Body of pancreas (tissue), 4 donors: ENCODE data around the gene EVA1A. TPM values are rescaled to one million over a fixed set of nuclear protein-coding genes. Genes with fewer than 3 reads are reported as not detected.

ENCODE experiments used
- ATAC-seq: fragments of 150-250 bp; one replicate; pipeline ENCODE4 v1.9.1; 2016
- DNase-seq, 4 donors: peaks; one replicate each; pipeline ENCODE4 v3.0.0-alpha.2; 2019
- H3K27ac ChIP-seq, 4 donors: fragments of 200-600 bp; sonication (generic); 1 replicate in 3 of 4; 2 replicates in 1 of 4; pipeline versions ENCODE4 v1.5.1 to v1.6.1; 2016 to 2019; ENCODE audit warnings: mild to moderate bottlenecking in 1 of 4, mixed read lengths in 1 of 4, moderate library complexity in 1 of 4
- H3K27me3 ChIP-seq, 2 donors: fragments of 200-600 bp; sonication (generic); one replicate each; pipeline ENCODE4 v1.6.0; 2016; ENCODE audit warnings: mild to moderate bottlenecking in 1 of 2
- H3K36me3 ChIP-seq, 2 donors: fragments of 200-600 bp; sonication (generic); replicated peaks in 1 of 2; 2 replicates each; pipeline ENCODE4 v1.5.1; 2016; ENCODE audit warnings: low read depth in 2 of 2; ENCODE audit not compliant: insufficient read depth in 1 of 2
- H3K4me1 ChIP-seq: fragments of 200-600 bp; sonication (generic); one replicate; pipeline ENCODE4 v1.6.0; 2016
- H3K4me3 ChIP-seq, 2 donors: fragments of 200-600 bp; sonication (generic); 1 replicate in 1 of 2; 2 replicates in 1 of 2; pipeline ENCODE4 v1.5.1; 2016 to 2019
- H3K9me3 ChIP-seq, 3 donors: fragments of 200-600 bp; sonication (generic); 1 replicate in 2 of 3; 2 replicates in 1 of 3; pipeline ENCODE4 v1.5.1; 2016
- POLR2A ChIP-seq, 3 donors: fragments of 450-650 bp; IDR thresholded peaks; one replicate each; pipeline ENCODE4 v1.6.1; 2016; ENCODE audit warnings: antibody characterized with exemption in 3 of 3, mild to moderate bottlenecking in 2 of 3
- WGBS, 2 donors: methylation state at CpG; one replicate each; pipeline ENCODE4 v1.1.5; 2017; 5-methylcytosine and 5-hydroxymethylcytosine counted together
- intact Hi-C: fragments of 100-400 bp; cut with DNase I; formaldehyde crosslinking; loops from one replicate; pipeline ENCODE4 v1.15.1; 2023
- total RNA-seq, 2 donors: library from RNA; depleted of rRNA; stranded (reverse); fragments of >200 nt; gene quantifications; one replicate each; pipeline ENCODE4 v1.1.0, GENCODE V29; 2016
- TF ChIP-seq, protein P1 (sequence below), 7 experiments: fragments of 450-650 bp in 4 of 7; fragments of 200-600 bp in 3 of 7; sonication (generic) in 3 of 7; IDR thresholded peaks; one replicate each; pipeline ENCODE4 v1.5.1; 2016 to 2019; ENCODE audit warnings: antibody characterized with exemption in 7 of 7

Gene EVA1A
- total RNA-seq, 2 donors from 2014 or later = 27.5 to 31.3 TPM

DNA sequence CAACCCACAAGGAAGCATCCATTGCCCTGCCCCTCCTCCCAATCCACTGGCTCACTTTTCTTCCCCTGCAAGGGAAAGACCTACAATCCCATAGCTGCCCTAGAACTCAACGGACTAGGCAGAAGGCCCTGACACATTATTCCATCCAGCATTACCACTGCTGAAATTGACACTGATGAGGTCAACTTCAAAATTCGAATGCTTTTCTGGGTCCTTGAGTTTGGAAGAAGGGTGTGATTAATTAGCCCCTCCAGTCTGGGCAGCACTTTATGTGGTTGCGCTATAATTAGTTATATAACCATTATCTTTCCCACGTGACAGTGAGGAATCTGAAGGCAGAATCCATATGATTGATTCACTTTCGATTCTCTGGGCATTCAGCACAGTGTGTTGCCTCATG lies 55.7 kb downstream of the EVA1A start:
- H3K4me3 ChIP-seq = no peak overlapping the region
- no peak for ATAC-seq
- no peaks in the 10 kb centered on the region for H3K36me3 ChIP-seq
- peaks cover 8% of the 10 kb centered on the region for H3K4me1 ChIP-seq
- H3K27ac ChIP-seq = no peak overlapping the region
- no peaks in the 10 kb centered on the region for H3K9me3 ChIP-seq
- H3K27me3 ChIP-seq = no peaks in the 10 kb centered on the region
- DNase-seq = no peak
- TF ChIP-seq, protein P1, sequence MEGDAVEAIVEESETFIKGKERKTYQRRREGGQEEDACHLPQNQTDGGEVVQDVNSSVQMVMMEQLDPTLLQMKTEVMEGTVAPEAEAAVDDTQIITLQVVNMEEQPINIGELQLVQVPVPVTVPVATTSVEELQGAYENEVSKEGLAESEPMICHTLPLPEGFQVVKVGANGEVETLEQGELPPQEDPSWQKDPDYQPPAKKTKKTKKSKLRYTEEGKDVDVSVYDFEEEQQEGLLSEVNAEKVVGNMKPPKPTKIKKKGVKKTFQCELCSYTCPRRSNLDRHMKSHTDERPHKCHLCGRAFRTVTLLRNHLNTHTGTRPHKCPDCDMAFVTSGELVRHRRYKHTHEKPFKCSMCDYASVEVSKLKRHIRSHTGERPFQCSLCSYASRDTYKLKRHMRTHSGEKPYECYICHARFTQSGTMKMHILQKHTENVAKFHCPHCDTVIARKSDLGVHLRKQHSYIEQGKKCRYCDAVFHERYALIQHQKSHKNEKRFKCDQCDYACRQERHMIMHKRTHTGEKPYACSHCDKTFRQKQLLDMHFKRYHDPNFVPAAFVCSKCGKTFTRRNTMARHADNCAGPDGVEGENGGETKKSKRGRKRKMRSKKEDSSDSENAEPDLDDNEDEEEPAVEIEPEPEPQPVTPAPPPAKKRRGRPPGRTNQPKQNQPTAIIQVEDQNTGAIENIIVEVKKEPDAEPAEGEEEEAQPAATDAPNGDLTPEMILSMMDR (IDR thresholded peaks at IDR 0.05) = no peak
- no peak for TF ChIP-seq POLR2A (IDR thresholded peaks at IDR 0.05)
- intact Hi-C loops = no loop called here
- WGBS, 2 donors = 76 to 82% methylated on average over 5 of the region's 5 CpGs

DNA sequence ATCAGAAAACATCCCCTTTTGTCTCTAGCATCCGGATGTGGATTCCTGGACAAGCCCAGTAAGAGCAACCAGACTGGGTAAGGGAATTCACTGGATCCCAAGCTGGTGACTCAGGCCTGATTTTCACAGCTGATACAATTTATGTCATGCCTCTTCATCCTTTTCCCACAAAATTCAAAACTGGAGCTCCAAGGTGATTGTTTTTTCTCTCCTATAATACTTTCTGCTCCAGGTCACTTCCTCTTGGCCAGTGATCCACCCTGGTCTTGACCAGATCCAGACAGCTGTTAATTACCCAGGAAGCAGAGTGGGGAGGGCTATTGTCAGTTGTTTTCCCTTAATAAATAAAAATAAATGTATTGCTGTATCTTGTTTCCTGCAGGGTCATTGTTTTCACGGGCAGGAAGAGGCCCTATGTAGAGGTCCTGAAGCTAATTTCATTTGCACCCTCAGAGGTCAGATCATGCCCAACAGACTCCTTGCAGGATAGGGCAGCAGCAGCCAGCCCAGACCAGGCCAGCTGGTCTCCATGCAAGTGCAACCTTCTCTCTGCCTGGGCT lies 57.6 kb downstream of the EVA1A start:
- TF ChIP-seq, protein P1 (IDR thresholded peaks at IDR 0.05) = no peak
- TF ChIP-seq POLR2A (IDR thresholded peaks at IDR 0.05) = no peak
- ATAC-seq (no peak), DNase-seq (no peak)

GRCh38 chr2:75500633-75501032 lies 60.1 kb downstream of the EVA1A start:
- TF ChIP-seq, protein P1 (IDR thresholded peaks at IDR 0.05) = no peak
- no peak for TF ChIP-seq POLR2A (IDR thresholded peaks at IDR 0.05)
- WGBS, 2 donors = 91 to 95% methylated on average over 2 of the region's 2 CpGs
- Histone ChIP-seq H3K36me3 (no peaks in the 10 kb centered on the region), H3K27me3 (no peaks in the 10 kb centered on the region), H3K4me3 (no peak overlapping the region), H3K9me3 (no peaks in the 10 kb centered on the region), H3K27ac (no peak overlapping the region), H3K4me1 (peaks cover 21% of the 10 kb centered on the region)
- DNase-seq (no peak), ATAC-seq (no peak)
- intact Hi-C loops = no loop called here

More for the DNA sequence above, 57.6 kb downstream of the EVA1A start:
- WGBS, 2 donors = 58 to 70% methylated on average over 2 of the region's 2 CpGs
- Histone ChIP-seq H3K9me3 (no peaks in the 10 kb centered on the region), H3K27me3 (no peaks in the 10 kb centered on the region), H3K4me3 (no peak overlapping the region), H3K4me1 (peaks cover 21% of the 10 kb centered on the region), H3K36me3 (no peaks in the 10 kb centered on the region), H3K27ac (no peak overlapping the region)
- intact Hi-C loops = no loop called here

DNA sequence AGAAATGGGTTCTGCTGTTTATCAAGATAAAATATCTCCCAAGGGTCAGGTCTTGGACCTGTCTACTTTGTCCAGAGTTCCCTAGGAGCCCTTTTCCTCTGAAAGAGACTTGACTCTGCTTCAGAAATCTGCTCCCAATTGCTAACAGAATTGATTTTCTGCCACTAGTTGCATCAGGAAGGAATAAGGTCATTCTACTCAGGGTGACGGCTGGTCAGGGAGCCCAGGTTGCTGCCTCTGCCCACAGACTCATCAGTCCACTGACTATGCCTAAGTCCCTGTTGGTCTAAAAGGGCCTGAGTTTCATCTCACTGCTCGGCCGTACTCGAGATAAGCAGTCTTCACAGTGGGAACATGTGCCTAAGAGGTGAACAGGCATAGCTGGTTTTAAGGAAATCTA lies 61.2 kb downstream of the EVA1A start:
- 61 to 72% methylated on average over 3 to 4 of the region's 4 CpGs for WGBS, 2 donors
- Histone ChIP-seq H3K36me3 (no peaks in the 10 kb centered on the region), H3K4me3 (no peak overlapping the region), H3K27ac (no peak overlapping the region), H3K4me1 (peaks cover 21% of the 10 kb centered on the region), H3K27me3 (no peaks in the 10 kb centered on the region), H3K9me3 (no peaks in the 10 kb centered on the region)
- TF ChIP-seq, protein P1 (IDR thresholded peaks at IDR 0.05) = no peak
- TF ChIP-seq POLR2A (IDR thresholded peaks at IDR 0.05) = no peak
- no peak for ATAC-seq
- intact Hi-C loops = no loop called here
- peak in 1 of 4 donors; percentile 6 for DNase-seq

- H3K4me1 ChIP-seq = peaks cover 21% of the 10 kb centered on the region
- DNase-seq (no peak), ATAC-seq (no peak)
- intact Hi-C loops = no loop called here
- no peak overlapping the region for H3K4me3 ChIP-seq
- no peaks in the 10 kb centered on the region for H3K9me3 ChIP-seq
- H3K36me3 ChIP-seq = no peaks in the 10 kb centered on the region
- no peaks in the 10 kb centered on the region for H3K27me3 ChIP-seq
- TF ChIP-seq, protein P1 (IDR thresholded peaks at IDR 0.05) = no peak
- no peak for TF ChIP-seq POLR2A (IDR thresholded peaks at IDR 0.05)
- no peak overlapping the region for H3K27ac ChIP-seq
Measured at GRCh38 chr2:75498907-75499306, 61.8 kb downstream of the EVA1A start.
